IPS-NIHi7 (cell line): ENCODE measurements around the gene EFCAB6.
A peak's percentile ranks its signal among the peaks of the same experiment; 100 is the strongest.
"Not testable (repeated sequence)": the region's sequence is repeated elsewhere in the genome, so short reads cannot be mapped to it uniquely, and the experiment has no call there.

Experiments
- DNase-seq: peaks from one replicate; pipeline ENCODE4 v3.0.0; 2012; ENCODE audit warnings: mixed read lengths; ENCODE audit errors: extremely low spot score

Gene EFCAB6

GRCh38 chr22:43707648-43708047 lies 104.5 kb downstream of the EFCAB6 start:
- no peak for DNase-seq

DNA sequence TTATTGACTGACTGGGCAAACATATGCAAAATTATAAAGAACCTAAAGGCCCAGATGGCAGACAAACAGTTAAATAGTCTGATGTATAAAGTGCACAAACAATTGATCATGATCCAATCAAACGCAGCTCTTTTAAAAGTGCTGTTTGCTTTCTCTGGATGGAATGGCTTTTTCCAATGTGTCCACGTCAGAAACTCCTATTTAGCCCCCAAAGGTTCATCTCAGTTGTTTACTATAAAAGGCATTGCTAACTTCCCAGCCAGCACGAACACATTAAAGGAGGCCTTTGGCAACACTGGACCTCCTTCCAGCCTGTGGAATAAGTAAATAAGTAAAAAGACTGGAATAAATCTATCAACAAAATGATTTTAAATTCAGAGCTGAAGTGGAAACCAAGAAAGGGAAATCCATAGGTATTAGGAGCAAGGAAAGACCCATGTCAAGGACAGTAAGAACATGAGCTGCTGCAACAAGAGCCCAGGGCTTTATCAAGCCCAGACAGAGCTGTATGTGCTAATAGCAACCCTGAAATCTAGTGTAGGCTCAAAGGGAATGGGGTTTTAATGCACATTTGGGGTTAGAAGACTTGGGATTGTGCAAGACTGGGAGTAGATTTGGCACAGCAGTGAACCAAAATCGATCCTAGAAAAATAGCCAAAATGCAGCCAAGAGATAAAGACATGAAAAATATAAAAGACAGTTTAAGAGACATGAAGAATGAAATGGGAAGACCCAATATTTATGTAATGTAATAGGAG lies 105.4 kb downstream of the EFCAB6 start:
- DNase-seq = no peak

DNA sequence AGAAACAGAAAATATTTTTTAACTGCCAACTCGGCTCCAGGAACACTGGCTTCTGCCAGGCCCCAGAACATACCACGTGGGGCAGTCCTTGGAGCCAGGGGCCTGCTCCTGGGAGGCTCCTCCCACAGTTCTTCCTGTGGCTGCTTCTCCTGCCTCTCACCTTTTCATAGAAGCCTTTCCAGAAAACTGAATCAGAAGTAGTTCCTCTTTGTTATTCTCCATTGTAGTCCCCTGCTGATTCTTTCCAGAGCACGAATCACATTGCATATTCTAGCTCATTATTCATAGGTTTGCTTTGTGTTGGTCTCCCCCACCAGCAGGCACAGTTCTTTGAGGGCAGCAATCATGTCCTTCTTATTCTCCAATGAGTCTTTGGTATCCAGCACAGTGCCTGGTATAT lies 106.0 kb downstream of the EFCAB6 start:
- peak; percentile 52 for DNase-seq

- DNase-seq = no peak
These were observed 108.1 kb downstream of the EFCAB6 start for GRCh38 chr22:43704051-43704450.

DNA sequence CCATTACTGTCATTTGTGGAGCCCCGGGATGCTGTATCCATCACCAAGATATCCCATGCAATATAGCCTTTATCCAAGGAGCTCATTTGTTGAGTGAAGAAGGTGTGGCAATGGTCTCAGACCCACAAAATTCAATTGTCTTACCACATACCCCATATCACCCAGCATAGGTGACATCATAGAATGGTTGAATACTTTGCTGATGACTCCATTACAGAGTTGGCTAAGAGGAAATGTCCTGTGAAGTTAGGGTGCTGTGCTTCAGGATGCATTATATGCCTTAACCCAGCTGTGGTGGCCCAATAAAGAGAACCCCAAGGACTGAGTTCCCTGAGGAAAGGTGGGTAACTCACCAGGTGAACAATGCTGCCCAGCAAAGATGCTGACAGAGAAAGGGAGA lies 113.7 kb downstream of the EFCAB6 start:
- no peak for DNase-seq

DNA sequence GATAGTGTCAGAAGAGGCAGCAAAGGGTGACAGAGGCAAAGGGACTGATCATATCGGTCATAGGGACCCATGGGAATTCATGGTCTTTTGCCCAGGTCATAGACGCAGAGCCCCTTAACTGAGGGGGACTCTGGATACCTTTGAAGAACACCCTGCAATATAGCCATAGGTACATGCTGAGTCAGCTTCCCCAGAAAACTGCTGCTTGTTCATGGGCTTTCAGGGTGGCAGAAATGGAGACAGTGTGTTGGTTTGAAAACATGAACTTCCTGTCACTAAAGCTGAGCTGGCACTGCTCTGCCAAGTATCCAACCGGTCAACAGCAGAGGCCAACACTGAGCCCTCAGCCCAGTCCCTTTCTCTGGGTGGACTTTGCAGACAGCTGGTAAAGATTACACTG lies 114.2 kb downstream of the EFCAB6 start:
- DNase-seq = no peak

GRCh38 chr22:43693249-43693648 lies 118.9 kb downstream of the EFCAB6 start:
- DNase-seq = no peak

GRCh38 chr22:43689356-43689755 lies 122.7 kb downstream of the EFCAB6 start:
- no peak for DNase-seq

DNA sequence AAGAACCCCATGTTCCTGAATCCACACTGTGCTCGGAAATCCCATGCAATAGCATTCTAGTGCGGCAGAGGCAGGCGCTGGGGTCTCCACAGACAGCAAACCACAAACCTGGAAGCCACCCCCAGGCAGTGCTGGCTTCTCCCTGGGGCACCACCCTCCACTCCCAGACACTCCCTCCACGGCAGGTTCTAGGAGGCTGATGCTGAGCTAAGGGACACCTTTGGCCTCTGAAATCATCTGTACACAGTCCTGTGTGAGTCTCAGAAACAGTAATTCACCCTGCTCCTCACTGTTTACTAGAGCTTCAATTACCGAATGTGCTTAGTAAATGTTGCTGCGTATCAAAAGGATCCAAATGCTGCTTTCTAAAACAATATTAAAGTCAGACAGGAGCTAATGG lies 129.3 kb downstream of the EFCAB6 start:
- no peak for DNase-seq

DNA sequence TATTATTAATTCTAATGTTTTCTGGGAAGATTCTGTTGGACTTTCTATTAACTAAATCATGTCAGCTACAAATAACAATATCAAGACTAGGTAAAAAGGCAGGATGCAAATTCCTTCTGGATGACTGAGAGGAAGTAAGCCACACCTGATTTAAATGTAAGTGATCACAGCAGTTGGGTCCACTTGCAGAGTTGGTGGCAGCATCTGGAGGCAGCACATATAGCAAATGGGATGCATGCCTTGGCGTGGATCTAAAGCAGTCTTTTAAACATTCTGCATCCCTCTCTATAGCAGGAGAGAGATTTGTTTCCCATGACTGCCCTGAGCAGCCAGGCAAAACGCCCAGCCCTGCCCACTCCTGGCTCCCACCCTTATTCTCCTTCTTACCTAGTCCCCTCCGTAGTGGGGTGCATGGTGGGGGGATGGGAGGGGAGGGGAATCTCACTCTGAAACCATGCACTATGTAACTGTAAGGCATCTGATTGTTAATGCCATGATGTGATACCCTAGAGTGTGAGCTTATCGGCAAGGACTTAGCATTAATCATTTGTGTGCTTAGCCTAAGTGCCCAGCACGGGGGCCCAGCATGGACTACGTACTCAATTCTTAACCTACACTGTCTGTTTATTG lies 130.3 kb downstream of the EFCAB6 start:
- no peak for DNase-seq

DNA sequence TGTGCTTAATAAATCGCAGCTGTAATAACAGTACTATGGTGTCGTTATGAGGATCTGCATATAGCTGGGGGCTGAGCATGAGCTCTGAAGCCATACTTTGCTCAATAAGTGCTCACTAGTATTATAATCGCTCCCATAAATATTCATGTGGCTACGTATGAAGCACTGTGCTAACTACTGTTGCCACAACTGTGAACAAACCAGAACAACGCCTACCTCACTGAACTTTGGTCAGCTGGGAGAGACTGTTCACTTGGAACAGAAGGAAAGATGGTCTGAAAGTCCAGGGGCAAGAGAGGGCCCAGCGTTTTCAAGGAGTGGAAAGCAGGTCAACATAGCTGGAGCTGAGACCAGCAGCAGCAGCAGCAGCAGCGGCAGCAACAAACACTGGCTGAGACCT lies 141.6 kb downstream of the EFCAB6 start:
- no peak for DNase-seq

DNA sequence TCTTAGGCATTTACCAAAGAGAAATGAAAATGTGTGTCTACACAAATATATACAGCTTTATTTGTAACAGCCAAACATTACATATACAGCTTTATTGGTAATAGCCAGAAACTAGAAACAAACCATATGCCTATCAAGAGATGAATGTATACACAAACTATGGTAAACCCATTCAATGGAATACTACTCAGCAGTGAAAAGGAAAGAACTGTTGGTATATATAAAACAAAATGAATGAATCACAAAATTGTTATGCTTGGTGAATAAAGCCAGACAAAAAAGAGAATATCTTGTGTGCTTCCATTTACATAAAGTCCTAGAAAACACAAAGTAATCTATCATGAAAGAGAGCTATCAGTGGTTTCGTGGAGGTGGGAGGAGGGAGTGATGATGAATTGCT lies 142.9 kb downstream of the EFCAB6 start:
- no peak for DNase-seq

- DNase-seq = no peak
These were observed 144.4 kb downstream of the EFCAB6 start for GRCh38 chr22:43667656-43668055.

DNA sequence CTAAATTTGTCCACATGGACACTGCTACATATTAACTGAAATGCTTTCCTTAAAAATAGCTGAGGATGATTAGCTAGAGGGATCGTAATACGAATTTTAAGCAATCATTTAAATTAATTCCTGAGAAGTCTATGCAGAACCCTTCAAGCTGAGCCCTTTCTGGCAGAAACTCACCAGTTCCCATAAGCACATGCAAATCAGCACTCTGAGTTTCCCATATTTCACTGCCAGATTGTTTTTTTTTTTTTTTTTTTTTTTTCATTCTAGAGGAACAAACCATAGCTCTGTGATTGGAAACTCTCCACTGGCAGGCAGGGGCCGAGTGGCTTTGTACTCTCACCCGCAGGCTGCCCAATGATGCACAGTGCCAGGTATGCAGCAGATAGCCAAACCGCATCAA lies 145.6 kb downstream of the EFCAB6 start:
- no peak for DNase-seq

DNA sequence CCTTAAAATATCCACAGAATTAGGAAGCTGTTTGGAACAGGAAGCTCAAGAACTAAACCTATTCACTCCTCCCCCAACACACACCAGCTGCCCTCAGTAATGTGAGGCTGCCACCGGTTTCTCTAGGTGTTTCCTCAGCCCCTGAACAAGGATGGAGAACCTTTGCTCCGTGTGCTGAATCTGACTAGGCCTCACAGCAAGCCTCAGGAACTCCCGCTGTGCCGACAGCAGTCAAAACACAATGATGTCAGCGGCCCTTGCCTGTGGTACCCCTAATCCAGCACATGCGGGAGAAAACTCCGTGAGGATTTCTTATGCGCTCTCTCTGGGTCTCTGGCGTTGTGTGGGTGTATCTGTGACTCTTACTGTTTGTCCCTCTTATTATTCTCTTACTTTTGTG lies 153.3 kb downstream of the EFCAB6 start:
- DNase-seq = peak; percentile 68

- DNase-seq = not testable (repeated sequence)
These were observed 155.5 kb downstream of the EFCAB6 start for GRCh38 chr22:43656581-43656980.

GRCh38 chr22:43654271-43654670 lies 157.8 kb downstream of the EFCAB6 start:
- no peak for DNase-seq

GRCh38 chr22:43652845-43653244 lies 159.3 kb downstream of the EFCAB6 start:
- no peak for DNase-seq

GRCh38 chr22:43643387-43643786 lies 168.7 kb downstream of the EFCAB6 start:
- DNase-seq = no peak

DNA sequence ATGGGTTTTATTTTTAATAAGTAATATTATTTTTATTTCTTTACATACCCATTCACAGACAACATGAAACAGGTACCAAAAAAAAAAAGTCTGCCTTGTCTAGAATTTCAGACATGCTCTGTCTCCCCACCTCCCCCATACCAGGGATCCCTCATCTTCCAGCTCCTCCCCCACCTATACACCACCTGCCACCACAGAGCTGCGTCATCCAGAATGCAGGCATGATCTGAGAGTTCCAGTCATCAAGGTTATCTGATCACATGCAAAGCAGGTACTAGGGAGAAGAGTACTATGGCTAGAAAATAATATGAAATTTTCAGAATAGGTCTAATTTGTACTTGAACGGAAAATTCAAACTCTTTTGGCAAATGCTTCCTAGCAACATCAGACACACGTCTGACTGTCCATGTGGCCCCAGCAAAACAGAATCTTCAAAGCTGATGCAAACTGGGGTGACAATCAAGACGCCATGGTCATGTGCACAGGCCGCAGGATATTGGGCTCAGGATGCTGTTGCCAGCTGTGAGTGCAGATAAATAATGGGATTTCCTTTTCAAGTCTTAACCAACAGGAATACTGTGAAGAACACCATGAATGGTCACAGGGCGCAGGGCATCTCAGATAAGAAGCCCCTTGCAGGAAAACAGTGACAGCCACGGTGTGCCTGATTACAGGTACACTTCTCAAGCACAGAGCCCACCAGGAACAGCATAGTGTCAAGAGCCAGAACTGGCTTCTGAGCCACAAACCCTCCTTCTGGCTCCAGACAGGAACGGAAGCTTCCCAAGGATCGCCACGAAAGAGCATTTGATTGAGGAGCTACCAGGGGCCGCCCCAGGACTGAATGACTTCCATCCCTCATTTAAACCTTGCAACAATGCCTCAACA lies 169.5 kb downstream of the EFCAB6 start:
- no peak for DNase-seq

DNA sequence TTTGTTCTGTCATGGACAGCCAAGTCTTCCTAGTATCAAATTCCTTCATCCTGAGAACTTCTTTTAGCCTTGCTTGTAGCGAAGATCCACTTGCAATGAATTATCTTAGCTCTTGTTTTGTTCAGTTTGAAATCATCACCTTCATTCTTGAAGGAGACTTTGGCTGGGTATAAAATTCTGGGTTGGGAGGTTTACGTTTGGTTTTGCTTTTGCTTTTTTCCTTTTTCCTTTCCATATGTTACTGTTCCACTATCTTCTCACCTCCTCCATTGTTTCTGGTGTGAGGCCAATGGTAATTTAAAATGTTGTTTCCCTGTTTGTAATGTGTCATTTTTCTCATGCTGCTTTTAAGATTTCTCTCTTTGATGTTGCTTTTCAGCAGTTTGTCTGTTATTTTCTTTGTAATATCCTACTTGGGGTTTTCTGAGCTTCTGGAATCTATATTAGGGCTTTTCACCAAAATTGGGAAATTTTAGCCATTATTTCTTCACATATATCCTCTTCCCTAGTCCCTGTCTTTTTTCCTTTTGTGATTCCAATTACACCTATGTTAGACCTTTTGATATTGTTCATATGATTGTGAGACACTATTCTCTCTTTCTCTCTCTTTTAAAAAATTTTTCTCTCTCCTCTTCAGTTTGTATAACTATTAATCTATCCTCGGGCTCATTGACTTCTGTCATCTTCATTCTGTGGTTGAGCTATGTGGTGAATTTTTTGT lies 172.7 kb downstream of the EFCAB6 start:
- DNase-seq = no peak
